Vagina (tissue), 2 donors: ENCODE measurements around the gene HLA-DOB. TPM values are rescaled to one million over a fixed set of nuclear protein-coding genes. Genes with fewer than 3 reads are reported as not detected.

ENCODE experiments used
- DNase-seq, 2 donors: peaks; one replicate each; pipeline ENCODE4 v3.0.0-alpha.2; 2017; ENCODE audit errors: extremely low spot score in 2 of 2
- H3K27ac ChIP-seq: fragments of 200-600 bp; sonication (generic); one replicate; pipeline ENCODE4 v1.5.1; 2019
- H3K27me3 ChIP-seq: fragments of 200-600 bp; sonication (generic); one replicate; pipeline ENCODE4 v1.5.1; 2019
- H3K36me3 ChIP-seq, 2 donors: fragments of 200-600 bp; sonication (generic); one replicate each; pipeline ENCODE4 v1.5.1; 2017 to 2019
- H3K4me1 ChIP-seq: fragments of 200-600 bp; sonication (generic); one replicate; pipeline ENCODE4 v1.5.1; 2019
- H3K4me3 ChIP-seq, 2 donors: fragments of 200-600 bp; sonication (generic); 1 replicate in 1 of 2; 2 replicates in 1 of 2; pipeline ENCODE4 v1.5.1; 2016 to 2019
- H3K9me3 ChIP-seq: fragments of 200-600 bp; sonication (generic); one replicate; pipeline ENCODE4 v1.5.1; 2019
- POLR2A ChIP-seq, 2 donors: fragments of 450-650 bp; IDR thresholded peaks; one replicate each; pipeline ENCODE4 v1.6.1; 2017; ENCODE audit warnings: antibody characterized with exemption in 2 of 2, mild to moderate bottlenecking in 2 of 2, moderate library complexity in 2 of 2
- POLR2AphosphoS5 ChIP-seq, 2 donors: sonication (generic); formaldehyde crosslinking; IDR thresholded peaks; one replicate each; pipeline ENCODE4 v1.9.0; 2017; ENCODE audit warnings: antibody characterized with exemption in 2 of 2, mild to moderate bottlenecking in 2 of 2, low read depth in 1 of 2; ENCODE audit not compliant: insufficient read depth in 1 of 2
- intact Hi-C: fragments of 100-400 bp; cut with DNase I; formaldehyde crosslinking; loops from one replicate; pipeline ENCODE4 v1.15.1; 2023
- total RNA-seq: library from RNA; depleted of rRNA; stranded (reverse); fragments of >200 nt; gene quantifications from one replicate; pipeline ENCODE4 v1.2.3, GENCODE V29; 2016
- TF ChIP-seq, protein P1 (sequence below), 3 experiments: fragments of 450-650 bp in 2 of 3; fragments of 200-600 bp in 1 of 3; sonication (generic) in 1 of 3; IDR thresholded peaks; one replicate each; pipeline ENCODE4 v1.5.1; 2017 to 2019; ENCODE audit warnings: antibody characterized with exemption in 3 of 3, mild to moderate bottlenecking in 2 of 3, moderate library complexity in 2 of 3

HLA-DOB gene
- total RNA-seq, 1 donor from 2014 or later, result 2.7 TPM

DNA sequence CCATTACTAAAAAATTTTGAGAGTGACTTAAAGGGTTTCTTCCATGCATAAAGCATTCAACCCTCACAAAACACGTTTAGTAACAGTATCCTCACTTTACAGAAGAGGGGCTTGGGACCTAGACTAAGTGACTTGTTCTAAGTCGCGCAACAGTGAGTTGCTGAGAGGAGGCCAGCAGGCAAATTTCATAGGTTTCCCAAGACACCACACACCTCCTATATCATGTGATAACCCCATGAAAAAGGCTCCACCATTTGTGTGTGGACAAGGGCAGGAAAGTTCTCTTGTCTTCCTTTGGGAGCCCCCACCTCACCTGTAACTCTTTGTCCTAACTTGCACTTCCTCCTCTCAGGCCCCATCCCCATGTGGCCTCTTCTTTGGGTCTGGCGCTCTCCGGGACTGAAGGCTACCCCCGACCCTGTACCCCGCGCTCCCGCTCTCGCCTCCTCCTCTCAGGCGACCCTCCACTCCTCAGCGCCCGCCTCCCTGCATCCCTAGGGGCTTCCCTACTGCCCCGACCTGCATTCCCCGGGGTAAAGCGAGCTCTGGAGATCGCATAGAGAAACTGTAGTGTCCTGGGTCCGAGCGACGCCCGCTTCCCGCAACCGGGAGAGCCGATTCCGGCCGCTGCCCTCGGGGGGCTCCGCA lies 26.7 kb upstream of the HLA-DOB start:
- peak in 1 of 2 donors; percentile 84 for DNase-seq
- intact Hi-C loops, result loop anchor here (5.0 kb wide), 1 partner anchor 129 kb away; no protein-coding TSS in a partner anchor
- peaks cover 0 to 30% of the 10 kb centered on the region in 2 donors for H3K36me3 ChIP-seq

DNA sequence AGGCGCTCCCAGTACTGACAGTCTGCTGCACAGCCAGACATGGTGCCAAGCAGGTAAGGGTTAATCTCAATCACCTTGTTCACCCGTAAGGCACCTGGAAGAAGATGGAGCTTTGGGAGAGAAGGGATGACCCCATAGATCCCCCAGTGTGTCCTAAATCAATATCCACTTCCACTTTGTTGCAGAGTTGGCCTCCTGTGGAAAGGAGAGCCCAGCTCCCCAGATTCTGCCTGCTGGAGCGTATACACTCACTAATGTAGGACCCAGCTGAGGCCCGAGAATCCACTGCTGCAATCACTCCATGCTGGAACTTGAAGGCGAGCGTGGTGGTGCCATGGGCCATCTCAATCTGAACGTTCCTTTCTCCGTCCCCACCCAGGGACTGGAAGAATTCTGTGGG lies 25.9 kb upstream of the HLA-DOB start:
- intact Hi-C loops, result loop anchor here (5.0 kb wide), 1 partner anchor 130 kb away; no protein-coding TSS in a partner anchor
- no peak for DNase-seq
- no peak for TF ChIP-seq POLR2A (IDR thresholded peaks at IDR 0.05)
- TF ChIP-seq POLR2AphosphoS5 (IDR thresholded peaks at IDR 0.05; ENCODE audit: insufficient read depth in 1 of 2, low read depth in 1 of 2), result no peak
- TF ChIP-seq, protein P1, sequence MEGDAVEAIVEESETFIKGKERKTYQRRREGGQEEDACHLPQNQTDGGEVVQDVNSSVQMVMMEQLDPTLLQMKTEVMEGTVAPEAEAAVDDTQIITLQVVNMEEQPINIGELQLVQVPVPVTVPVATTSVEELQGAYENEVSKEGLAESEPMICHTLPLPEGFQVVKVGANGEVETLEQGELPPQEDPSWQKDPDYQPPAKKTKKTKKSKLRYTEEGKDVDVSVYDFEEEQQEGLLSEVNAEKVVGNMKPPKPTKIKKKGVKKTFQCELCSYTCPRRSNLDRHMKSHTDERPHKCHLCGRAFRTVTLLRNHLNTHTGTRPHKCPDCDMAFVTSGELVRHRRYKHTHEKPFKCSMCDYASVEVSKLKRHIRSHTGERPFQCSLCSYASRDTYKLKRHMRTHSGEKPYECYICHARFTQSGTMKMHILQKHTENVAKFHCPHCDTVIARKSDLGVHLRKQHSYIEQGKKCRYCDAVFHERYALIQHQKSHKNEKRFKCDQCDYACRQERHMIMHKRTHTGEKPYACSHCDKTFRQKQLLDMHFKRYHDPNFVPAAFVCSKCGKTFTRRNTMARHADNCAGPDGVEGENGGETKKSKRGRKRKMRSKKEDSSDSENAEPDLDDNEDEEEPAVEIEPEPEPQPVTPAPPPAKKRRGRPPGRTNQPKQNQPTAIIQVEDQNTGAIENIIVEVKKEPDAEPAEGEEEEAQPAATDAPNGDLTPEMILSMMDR (IDR thresholded peaks at IDR 0.05), result no peak

More for the DNA sequence above, 26.7 kb upstream of the HLA-DOB start:
- TF ChIP-seq, protein P1 (IDR thresholded peaks at IDR 0.05), result no peak
- TF ChIP-seq POLR2A (IDR thresholded peaks at IDR 0.05), result no peak
- TF ChIP-seq POLR2AphosphoS5 (IDR thresholded peaks at IDR 0.05; ENCODE audit: insufficient read depth in 1 of 2, low read depth in 1 of 2), result no peak
- H3K9me3 ChIP-seq, result no peaks in the 10 kb centered on the region
- peak overlapping the region; percentile 99 for H3K27ac ChIP-seq
- no peaks in the 10 kb centered on the region for H3K27me3 ChIP-seq
- peaks cover 26% of the 10 kb centered on the region for H3K4me1 ChIP-seq
- peak overlapping the region; percentile 57 to 86 for H3K4me3 ChIP-seq

DNA sequence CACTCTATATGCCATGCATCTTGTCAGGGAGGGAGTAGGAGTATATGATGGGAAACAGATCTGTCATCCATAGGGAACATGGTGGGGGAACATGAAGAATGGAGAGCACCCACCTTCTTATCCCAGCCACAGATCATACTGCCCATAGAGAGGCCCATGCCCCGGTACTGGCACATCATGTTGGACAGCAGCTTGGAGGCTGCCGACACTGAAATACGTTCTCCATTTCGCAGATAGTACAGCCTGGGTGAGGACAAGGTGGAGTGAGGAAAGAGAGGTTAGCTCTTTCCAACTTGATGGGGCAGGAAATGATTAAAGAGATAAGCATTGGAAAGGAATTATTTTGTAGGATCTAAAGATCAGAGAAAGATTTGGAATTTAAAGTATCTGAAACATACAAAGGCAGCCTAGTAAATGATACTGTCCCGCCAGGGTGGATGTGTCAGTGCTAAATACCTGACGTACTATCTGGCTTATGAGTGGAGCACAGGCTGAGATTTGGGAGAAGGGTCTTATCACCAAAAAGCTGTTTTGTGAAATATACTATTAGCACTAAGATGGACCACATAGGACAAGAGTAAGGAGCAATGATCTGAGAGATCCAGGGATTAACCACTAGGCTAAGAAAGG lies 25.3 kb upstream of the HLA-DOB start:
- H3K36me3 ChIP-seq, result peaks cover 0 to 17% of the 10 kb centered on the region in 2 donors
- peaks cover 35% of the 10 kb centered on the region for H3K4me1 ChIP-seq
- intact Hi-C loops, result loop anchor here (5.0 kb wide), 1 partner anchor 130 kb away; no protein-coding TSS in a partner anchor
- DNase-seq, result no peak
- no peaks in the 10 kb centered on the region for H3K9me3 ChIP-seq
- no peaks in the 10 kb centered on the region for H3K27me3 ChIP-seq
- H3K27ac ChIP-seq, result peak overlapping the region; percentile 99
- no peak overlapping the region for H3K4me3 ChIP-seq
- TF ChIP-seq, protein P1 (IDR thresholded peaks at IDR 0.05), result no peak
- TF ChIP-seq POLR2A (IDR thresholded peaks at IDR 0.05), result no peak
- TF ChIP-seq POLR2AphosphoS5 (IDR thresholded peaks at IDR 0.05; ENCODE audit: insufficient read depth in 1 of 2, low read depth in 1 of 2), result no peak

More for the DNA sequence above, 25.9 kb upstream of the HLA-DOB start:
- Histone ChIP-seq H3K27me3 (no peaks in the 10 kb centered on the region), H3K9me3 (no peaks in the 10 kb centered on the region), H3K4me3 (peak overlapping the region; percentile 57 to 86), H3K27ac (peak overlapping the region; percentile 99), H3K4me1 (peaks cover 29% of the 10 kb centered on the region), H3K36me3 (peaks cover 0 to 22% of the 10 kb centered on the region in 2 donors)

DNA sequence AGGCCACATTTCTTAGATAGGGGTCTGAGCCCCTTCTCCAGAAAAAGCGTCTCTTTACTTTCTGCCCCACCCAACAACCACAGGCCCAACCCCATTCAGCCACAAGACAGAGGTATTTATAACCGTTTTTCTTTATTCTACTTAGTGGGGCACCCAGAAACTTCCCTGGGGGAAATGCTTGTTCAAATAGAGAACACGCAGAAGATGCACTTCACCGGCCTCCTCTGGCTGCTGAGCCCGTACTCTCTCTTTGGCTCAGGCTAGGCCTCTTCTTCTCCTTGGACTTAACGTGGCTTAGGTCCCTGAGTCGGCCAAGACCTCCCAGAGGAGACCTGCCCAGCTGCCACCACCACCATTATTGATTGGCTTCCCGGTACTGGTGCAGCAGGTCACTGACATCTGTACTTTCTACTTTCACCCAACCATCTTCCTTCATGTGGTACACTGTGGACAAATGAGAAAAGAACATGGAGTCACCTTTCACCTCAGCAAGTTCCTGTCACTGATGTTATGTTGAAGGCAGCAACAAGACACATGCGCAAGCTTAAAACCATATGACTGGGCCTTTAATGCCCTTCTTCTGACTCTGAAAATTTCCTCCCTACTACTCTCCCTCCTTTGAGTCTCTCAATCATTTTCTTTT lies 23.9 kb upstream of the HLA-DOB start:
- Histone ChIP-seq H3K27ac (peak overlapping the region; percentile 25), H3K36me3 (peaks cover 0 to 7% of the 10 kb centered on the region in 2 donors), H3K9me3 (no peaks in the 10 kb centered on the region), H3K27me3 (no peaks in the 10 kb centered on the region), H3K4me3 (no peak overlapping the region), H3K4me1 (peaks cover 44% of the 10 kb centered on the region)
- no peak for DNase-seq
- intact Hi-C loops, result loop anchor here (5.0 kb wide), 1 partner anchor 132 kb away; no protein-coding TSS in a partner anchor
- TF ChIP-seq POLR2A (IDR thresholded peaks at IDR 0.05) (no peak), POLR2AphosphoS5 (IDR thresholded peaks at IDR 0.05; ENCODE audit: insufficient read depth in 1 of 2, low read depth in 1 of 2) (no peak)
- TF ChIP-seq, protein P1 (IDR thresholded peaks at IDR 0.05), result no peak
